HEK293 (cell line): ENCODE results near the gene TPPP3.

Source experiments
- CTCF ChIA-PET: fragments of 350-600 bp; formaldehyde crosslinking; extraction: SDS; loops from one replicate; lab custom pipeline; 2021; ENCODE audit warnings: antibody characterized with exemption; lab: Yijun Ruan, JAX
- POLR2A ChIA-PET: fragments of 300-600 bp; formaldehyde crosslinking; extraction: SDS; loops from one replicate; lab custom pipeline; 2020; ENCODE audit warnings: antibody characterized with exemption, inconsistent platforms; lab: Yijun Ruan, JAX
- H3K27ac ChIP-seq: fragments of 200-500 bp; sonication (Bioruptor generic); 2 replicates; pipeline ENCODE4 v1.5.1; 2014; ENCODE audit warnings: low read depth, low read length, control low read depth, inconsistent platforms; ENCODE audit errors: extremely low read depth
- H3K36me3 ChIP-seq, 2 experiments: fragments of 200-500 bp in 1 of 2; sonication (Bioruptor generic) in 1 of 2; 1 replicate in 1 of 2; 2 replicates in 1 of 2; pipeline ENCODE4 v1.5.1; 2014 to 2017; ENCODE audit warnings: inconsistent platforms in 2 of 2, low read length in 2 of 2; ENCODE audit not compliant: control insufficient read depth in 2 of 2, insufficient read depth in 1 of 2
- H3K4me1 ChIP-seq: fragments of 200-500 bp; sonication (Bioruptor generic); 2 replicates; pipeline ENCODE4 v1.5.1; 2014; ENCODE audit warnings: mild to moderate bottlenecking, low read length, inconsistent platforms; ENCODE audit not compliant: control insufficient read depth, insufficient read depth
- H3K4me3 ChIP-seq: 2 replicates; pipeline ENCODE4 v1.5.1; 2011; ENCODE audit warnings: low read depth, mild to moderate bottlenecking, control low read depth, low read length, moderate library complexity
- H3K9me3 ChIP-seq: fragments of 200-500 bp; sonication (Bioruptor generic); 2 replicates; pipeline ENCODE4 v1.5.1; 2014; ENCODE audit warnings: low read depth, low read length, inconsistent platforms; ENCODE audit not compliant: control insufficient read depth, insufficient read depth
- ELK4 ChIP-seq: IDR thresholded peaks from 2 replicates; pipeline ENCODE4 v1.6.1; 2011; ENCODE audit warnings: mild to moderate bottlenecking, low read depth, low read length, borderline replicate concordance
- FEZF1 ChIP-seq: fragments of 450-650 bp; formaldehyde crosslinking; IDR thresholded peaks from 2 replicates; pipeline ENCODE4 v1.5.1; 2016; ENCODE audit warnings: missing biosample characterization, missing genetic modification characterization
- HIC1 ChIP-seq: fragments of 450-650 bp; formaldehyde crosslinking; IDR thresholded peaks from 2 replicates; pipeline ENCODE4 v1.5.1; 2016; ENCODE audit warnings: missing biosample characterization, missing genetic modification characterization
- SCRT1 ChIP-seq: fragments of 450-650 bp; formaldehyde crosslinking; IDR thresholded peaks from 2 replicates; pipeline ENCODE4 v1.5.1; 2016; ENCODE audit warnings: missing biosample characterization, missing genetic modification characterization, borderline replicate concordance
- ZBTB8A ChIP-seq: fragments of 450-650 bp; formaldehyde crosslinking; IDR thresholded peaks from 2 replicates; pipeline ENCODE4 v1.5.1; 2016; ENCODE audit warnings: missing biosample characterization, missing genetic modification characterization
- ZNF121 ChIP-seq: fragments of 450-650 bp; formaldehyde crosslinking; IDR thresholded peaks from 2 replicates; pipeline ENCODE4 v1.5.1; 2016; ENCODE audit warnings: missing biosample characterization, missing genetic modification characterization
- ZNF133 ChIP-seq: fragments of 450-650 bp; formaldehyde crosslinking; IDR thresholded peaks from 2 replicates; pipeline ENCODE4 v1.5.1; 2016; ENCODE audit warnings: missing biosample characterization, missing genetic modification characterization
- ZNF16 ChIP-seq: fragments of 450-650 bp; formaldehyde crosslinking; IDR thresholded peaks from 2 replicates; pipeline ENCODE4 v1.5.1; 2016; ENCODE audit warnings: low read depth, missing biosample characterization, missing genetic modification characterization
- ZNF223 ChIP-seq: fragments of 450-650 bp; formaldehyde crosslinking; IDR thresholded peaks from 2 replicates; pipeline ENCODE4 v1.5.1; 2016; ENCODE audit warnings: missing biosample characterization, missing genetic modification characterization
- ZNF248 ChIP-seq: fragments of 450-650 bp; formaldehyde crosslinking; IDR thresholded peaks from 2 replicates; pipeline ENCODE4 v1.5.1; 2017; ENCODE audit warnings: missing biosample characterization, missing genetic modification characterization
- ZNF488 ChIP-seq: fragments of 450-650 bp; formaldehyde crosslinking; IDR thresholded peaks from 2 replicates; pipeline ENCODE4 v1.5.1; 2016; ENCODE audit warnings: missing biosample characterization, missing genetic modification characterization
- ZNF529 ChIP-seq: fragments of 450-650 bp; formaldehyde crosslinking; IDR thresholded peaks from 2 replicates; pipeline ENCODE4 v1.5.1; 2017; ENCODE audit warnings: missing genetic modification characterization, missing biosample characterization; ENCODE audit not compliant: insufficient replicate concordance
- ZNF610 ChIP-seq: fragments of 450-650 bp; formaldehyde crosslinking; IDR thresholded peaks from 2 replicates; pipeline ENCODE4 v1.5.1; 2016; ENCODE audit warnings: missing biosample characterization, missing genetic modification characterization, borderline replicate concordance
- ZNF645 ChIP-seq: fragments of 450-650 bp; formaldehyde crosslinking; IDR thresholded peaks from 2 replicates; pipeline ENCODE4; 2016; ENCODE audit warnings: missing biosample characterization, missing genetic modification characterization
- ZNF664 ChIP-seq: fragments of 450-650 bp; formaldehyde crosslinking; IDR thresholded peaks from 2 replicates; pipeline ENCODE4 v1.5.1; 2016; ENCODE audit warnings: missing biosample characterization, missing genetic modification characterization
- ZNF843 ChIP-seq: fragments of 450-650 bp; formaldehyde crosslinking; IDR thresholded peaks from 2 replicates; pipeline ENCODE4 v1.5.1; 2016; ENCODE audit warnings: missing biosample characterization, missing genetic modification characterization
- ZSCAN16 ChIP-seq: fragments of 450-650 bp; formaldehyde crosslinking; IDR thresholded peaks from 2 replicates; pipeline ENCODE4 v1.5.1; 2016; ENCODE audit warnings: missing biosample characterization, missing genetic modification characterization

Gene TPPP3

GRCh38 chr16:67428146-67428731, 34.9 kb upstream of the TPPP3 start (continued):
- TF ChIP-seq ZNF488, result no peak

- Histone ChIP-seq H3K4me1 (no peaks in the 10 kb centered on the region; the same call in 1 of the 2 replicates), H3K27ac (no peak overlapping the region), H3K36me3 (no peaks in the 10 kb centered on the region), H3K9me3 (no peaks in the 10 kb centered on the region), H3K4me3 (no peak overlapping the region)
- TF ChIP-seq ZNF843 (tag by site-specific recombination) (no peak), ZNF645 (tag by site-specific recombination) (no peak), ZNF610 (tag by site-specific recombination) (no peak), FEZF1 (tag by site-specific recombination) (no peak), ZBTB8A (tag by site-specific recombination) (no peak), ZNF664 (tag by site-specific recombination) (no peak), ZNF133 (no peak), ZNF248 (tag by site-specific recombination) (no peak), ZSCAN16 (tag by site-specific recombination) (no peak)
- POLR2A ChIA-PET, result no interaction called here
- CTCF ChIA-PET, result interaction anchor here (0.6 to 7.1 kb wide), 17 partner anchors 8 to 166 kb away, joined by 3 to 99 read pairs (median 5); partner anchors contain the start of genes KCTD19 and LRRC36
These were observed 33.7 kb upstream of the TPPP3 start for GRCh38 chr16:67426950-67427349.

- Histone ChIP-seq H3K4me1 (no peaks in the 10 kb centered on the region; the same call in 1 of the 2 replicates), H3K4me3 (no peak overlapping the region), H3K27ac (no peak overlapping the region), H3K9me3 (no peaks in the 10 kb centered on the region), H3K36me3 (no peaks in the 10 kb centered on the region)
- POLR2A ChIA-PET, result no interaction called here
- CTCF ChIA-PET, result interaction anchor here (0.6 to 7.1 kb wide), 10 partner anchors 9 to 316 kb away, joined by 3 to 99 read pairs (median 6); partner anchors contain the start of genes KCTD19, LRRC36 and PHAF1
- TF ChIP-seq SCRT1 (tag by site-specific recombination), result no peak
- TF ChIP-seq ZNF121, result 0 out of 2 replicates have a peak, but pooled peaks have one; percentile 41
These were observed 32.7 kb upstream of the TPPP3 start for GRCh38 chr16:67426022-67426421.

GRCh38 chr16:67425580-67425979, 32.3 kb upstream of the TPPP3 start:
- TF ChIP-seq ZNF16, result no peak
- TF ChIP-seq ZNF223 (tag by site-specific recombination), result no peak
- TF ChIP-seq ELK4, result no peak
- no peak for TF ChIP-seq HIC1 (tag by site-specific recombination)
- TF ChIP-seq ZNF529 (tag by site-specific recombination), result no peak
- CTCF ChIA-PET, result interaction anchor here (0.6 to 7.1 kb wide), 9 partner anchors 8 to 316 kb away, joined by 3 to 99 read pairs (median 4); partner anchors contain the start of genes ATP6V0D1, KCTD19, LRRC36 and PHAF1

More at GRCh38 chr16:67425580-67425979, 32.3 kb upstream of the TPPP3 start:
- Histone ChIP-seq H3K4me3 (no peak overlapping the region), H3K36me3 (no peaks in the 10 kb centered on the region), H3K9me3 (no peaks in the 10 kb centered on the region), H3K4me1 (no peaks in the 10 kb centered on the region; the same call in 1 of the 2 replicates), H3K27ac (no peak overlapping the region)
- POLR2A ChIA-PET, result no interaction called here
